ENCODE data around the gene GCN1.

GCN1 gene

DNA sequence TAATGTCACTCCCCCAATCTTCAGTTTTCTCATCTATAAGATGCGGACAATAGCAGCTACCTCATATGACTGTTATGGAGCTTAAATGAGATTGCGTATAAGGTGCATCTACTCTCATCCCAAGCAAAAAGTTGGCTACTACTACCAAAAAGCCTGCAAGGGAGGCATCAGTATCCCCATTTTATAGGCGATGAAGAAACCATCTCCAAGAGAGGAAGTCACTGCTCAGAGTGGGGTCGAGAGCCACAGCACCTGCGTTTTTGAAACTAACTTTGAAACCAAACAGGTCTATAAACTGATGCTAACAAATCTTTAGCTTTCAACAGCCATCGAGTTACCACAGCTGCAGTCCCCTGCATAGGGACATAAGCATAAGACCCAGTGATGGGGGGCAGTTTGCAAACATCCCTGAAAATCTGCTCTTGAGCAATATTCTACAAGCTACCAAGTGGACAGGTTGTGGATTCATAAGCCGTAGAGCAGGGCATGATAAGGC lies 3.5 kb downstream of the GCN1 start:
- DNase-seq (ENCODE audit: low read depth, low spot score), result no peak

DNA sequence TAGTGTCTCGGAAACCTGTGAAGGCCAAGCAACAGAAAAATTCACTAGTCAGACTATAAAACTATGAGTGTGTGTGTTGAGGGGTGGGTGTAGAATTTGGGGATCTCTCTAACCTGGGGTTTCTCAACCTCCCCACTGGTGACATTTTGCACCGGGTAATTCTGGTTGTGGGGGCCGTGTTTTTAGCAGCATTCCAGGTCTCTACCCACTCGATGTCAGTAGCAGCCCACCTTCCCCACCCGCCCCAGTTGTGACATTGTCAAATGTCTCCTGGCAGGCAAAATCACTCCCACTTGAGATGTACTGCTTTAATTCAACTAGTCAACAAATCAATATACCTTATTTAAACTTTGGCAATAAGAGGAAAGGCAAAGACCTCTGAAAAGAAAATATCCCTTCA lies 4.1 kb downstream of the GCN1 start:
- no peak for DNase-seq (ENCODE audit: low read depth, low spot score)

DNA sequence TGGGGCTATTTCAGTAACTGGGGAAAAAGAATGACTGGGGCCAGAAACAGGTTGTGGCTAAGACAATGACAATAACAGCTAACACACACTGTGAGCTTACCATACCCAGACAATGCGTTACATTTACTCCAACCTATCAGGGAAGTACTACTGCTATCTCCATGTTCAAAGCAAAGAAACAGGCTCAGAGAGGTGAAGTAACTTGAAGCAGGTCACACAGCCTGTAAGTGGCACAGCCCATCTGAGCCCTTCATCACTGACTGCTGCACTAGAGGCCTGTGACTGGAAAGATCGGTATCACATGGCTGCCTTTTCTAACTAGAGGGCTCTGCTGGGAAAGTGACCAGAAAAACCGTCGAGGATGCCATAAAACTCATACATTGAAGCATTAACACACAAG lies 7.9 kb downstream of the GCN1 start:
- no peak for DNase-seq (ENCODE audit: low read depth, low spot score)

DNA sequence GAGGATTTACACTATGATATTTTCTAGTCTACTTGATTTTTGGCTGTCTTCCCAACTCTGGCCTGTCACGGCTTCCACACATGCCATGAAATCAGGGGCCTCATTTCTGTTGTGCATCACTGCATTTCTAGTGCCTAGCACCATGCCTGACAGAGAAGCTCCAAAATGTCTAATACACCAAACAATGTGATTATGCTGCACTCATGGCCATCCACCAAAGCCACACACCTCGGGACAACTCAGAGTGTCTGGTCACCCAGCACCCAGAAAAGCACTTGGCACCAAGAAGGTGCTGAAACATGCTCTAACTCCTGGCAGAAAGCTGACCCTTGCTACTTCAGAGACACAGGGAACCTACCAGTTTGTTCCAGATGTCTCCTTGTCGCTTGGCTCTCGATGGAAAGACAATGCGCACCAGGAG lies 11.3 kb downstream of the GCN1 start:
- no peak for DNase-seq (ENCODE audit: low read depth, low spot score)

DNA sequence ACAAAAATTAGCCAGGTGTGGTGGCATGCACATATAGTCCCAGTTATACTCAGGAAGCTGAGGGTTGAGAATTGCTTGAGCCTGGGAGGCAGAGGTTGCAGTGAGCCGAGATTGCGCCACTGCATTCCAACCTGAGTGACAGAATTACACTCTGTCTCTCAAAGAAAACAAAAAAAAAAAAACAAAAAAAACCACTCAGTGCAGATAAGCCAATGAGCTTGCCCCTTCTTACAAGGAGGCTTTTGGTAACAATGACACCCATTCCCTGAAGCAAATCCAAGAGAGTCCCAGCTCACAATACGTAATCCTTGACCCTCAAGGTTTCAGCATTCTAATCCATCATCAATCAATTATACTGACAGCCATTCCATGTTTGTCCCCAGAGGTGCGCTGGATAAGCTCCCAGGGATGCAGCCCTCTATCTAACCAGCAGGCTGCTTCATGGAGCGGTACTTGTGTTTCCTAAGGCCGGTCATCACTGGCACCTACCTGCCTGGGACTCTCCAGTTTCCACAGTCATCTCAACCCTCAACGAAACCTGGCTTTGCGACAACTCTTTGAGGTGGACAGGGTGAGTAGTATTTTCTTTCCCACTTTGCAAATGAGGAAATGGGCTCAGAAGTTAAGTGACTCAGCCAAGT lies 12.4 kb downstream of the GCN1 start:
- DNase-seq (ENCODE audit: low read depth, low spot score), result no peak

DNA sequence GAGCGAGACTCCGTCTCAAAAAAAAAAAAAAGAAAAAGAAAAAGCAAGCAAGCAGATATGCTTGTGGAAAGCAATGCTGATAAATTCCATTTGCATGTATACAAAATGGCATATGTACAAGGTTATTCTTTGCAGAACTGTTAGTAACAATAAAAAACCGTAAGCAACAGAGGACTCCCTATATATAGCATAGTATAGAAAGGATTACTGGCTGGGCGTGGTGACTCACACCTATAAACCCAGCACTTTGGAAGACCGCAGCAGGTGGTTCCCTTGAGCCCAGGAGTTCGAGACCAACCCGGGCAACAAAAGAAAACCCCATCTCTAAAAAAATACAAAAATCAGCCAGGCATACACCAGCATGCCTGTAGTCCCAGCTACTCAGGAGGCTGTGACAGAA lies 13.5 kb downstream of the GCN1 start:
- DNase-seq (ENCODE audit: low read depth, low spot score), result no peak

DNA sequence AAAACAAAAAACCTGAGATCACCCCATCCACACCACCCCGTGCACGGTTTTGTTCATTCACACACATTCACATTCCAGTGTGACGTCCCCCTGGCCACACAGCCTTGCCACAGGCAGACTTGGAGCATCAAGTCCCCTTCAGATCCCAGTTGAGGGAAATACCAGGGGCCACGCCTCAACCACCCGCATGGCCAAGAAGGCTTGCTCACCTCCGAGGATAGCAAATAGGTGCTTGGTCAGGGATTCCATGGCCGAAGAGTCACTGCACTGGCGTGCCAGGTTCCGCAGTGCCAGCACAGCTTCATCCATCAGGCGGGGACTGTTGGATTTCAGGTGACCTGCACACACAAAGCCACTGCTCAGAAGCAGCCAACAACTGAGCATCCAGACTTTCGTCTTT lies 19.0 kb downstream of the GCN1 start:
- DNase-seq (ENCODE audit: low read depth, low spot score), result no peak

DNA sequence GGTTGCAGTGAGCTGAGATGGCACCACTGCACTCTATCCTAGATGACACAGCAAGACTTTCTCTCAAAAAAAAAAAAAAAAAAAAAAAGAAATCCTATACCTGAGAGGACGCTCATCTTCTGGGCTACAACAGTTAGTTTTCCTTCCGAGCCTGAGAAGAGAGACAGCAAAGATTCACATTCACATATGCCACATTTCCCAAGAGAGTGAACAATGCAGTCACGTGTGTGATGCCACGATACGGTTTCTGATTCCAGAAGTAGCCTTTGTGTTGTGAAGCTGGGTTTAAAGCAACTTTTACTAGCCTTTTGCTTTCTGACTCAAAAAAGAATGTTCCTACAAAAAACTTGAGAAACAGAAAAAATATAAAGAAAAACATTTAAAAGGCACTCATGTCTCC lies 19.5 kb downstream of the GCN1 start:
- no peak for DNase-seq (ENCODE audit: low read depth, low spot score)

DNA sequence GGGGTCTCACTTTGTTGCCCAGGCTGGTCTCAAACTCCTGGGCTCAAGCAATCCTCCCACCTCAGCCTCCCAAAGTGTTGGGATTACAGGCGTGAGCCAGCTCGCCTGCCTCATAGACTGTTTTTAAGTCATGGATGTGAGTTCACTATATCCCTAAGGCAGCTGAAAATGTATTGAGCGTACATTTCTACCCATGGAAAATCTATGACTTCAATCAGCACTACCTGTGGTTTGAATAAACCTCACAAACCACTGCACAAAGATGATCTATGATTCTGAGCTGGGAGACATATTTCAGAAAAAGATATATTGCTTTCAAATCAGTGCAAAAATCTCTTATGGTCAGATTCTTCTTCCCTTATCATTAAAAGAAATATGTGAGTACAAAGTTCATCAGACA lies 22.5 kb downstream of the GCN1 start:
- no peak for DNase-seq (ENCODE audit: low read depth, low spot score)

DNA sequence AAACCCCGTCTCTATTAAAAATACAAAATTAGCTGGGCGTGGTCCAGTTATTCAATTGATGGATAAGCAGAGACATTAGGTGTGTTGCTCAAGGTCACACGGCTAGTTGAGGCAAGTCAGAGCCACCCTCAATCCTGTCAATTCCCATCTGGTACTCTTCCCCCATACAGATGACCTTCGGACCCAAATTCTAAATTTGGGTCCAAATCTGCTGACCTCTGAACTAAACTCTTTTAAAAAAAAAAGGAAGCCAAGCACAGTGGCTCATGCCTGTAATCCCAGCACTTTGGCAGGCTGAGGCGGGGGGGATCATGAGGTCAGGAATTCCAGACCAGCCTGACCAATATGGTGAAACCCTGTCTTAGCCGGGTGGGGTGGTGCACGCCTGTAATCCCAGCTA lies 23.9 kb downstream of the GCN1 start:
- no peak for DNase-seq (ENCODE audit: low read depth, low spot score)

DNA sequence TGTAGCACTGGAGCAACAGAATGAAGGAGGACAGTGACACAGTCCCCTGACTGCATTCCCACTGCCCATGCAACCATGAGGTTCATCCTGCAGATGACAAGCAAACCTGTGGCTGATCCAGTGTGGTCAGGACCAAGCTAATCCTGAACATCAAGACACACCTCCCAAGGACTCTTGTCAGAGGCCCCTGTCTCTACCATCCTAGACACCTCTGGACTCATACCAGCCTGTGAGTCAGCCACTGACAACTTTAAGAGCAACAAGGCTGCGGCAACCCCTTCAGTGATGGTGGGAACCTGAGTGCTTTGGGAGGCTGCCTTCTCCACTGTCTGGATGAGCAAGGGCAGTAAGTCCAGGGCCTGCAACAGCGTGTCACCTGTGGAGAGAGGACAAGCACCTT lies 24.6 kb downstream of the GCN1 start:
- no peak for DNase-seq (ENCODE audit: low read depth, low spot score)

DNA sequence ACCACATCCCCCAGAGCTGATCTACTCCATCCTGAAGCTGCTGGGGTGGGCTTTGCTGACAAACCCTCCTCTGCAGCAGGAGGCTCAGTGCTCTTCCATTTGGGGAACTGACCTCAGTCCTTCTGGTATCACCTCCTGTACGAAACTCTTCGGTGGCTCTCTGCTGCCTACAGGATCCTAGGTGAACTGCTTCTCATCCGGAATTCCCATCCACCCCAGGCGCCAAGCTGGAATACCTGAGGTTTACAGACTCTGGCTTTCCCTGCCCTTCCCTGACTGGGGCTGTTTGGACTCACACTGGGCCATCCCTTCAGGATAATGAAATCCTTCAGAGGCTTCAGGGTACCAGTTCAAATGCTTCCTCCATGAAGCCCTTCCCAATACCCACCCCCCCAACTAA lies 26.2 kb downstream of the GCN1 start:
- no peak for DNase-seq (ENCODE audit: low read depth, low spot score)

DNA sequence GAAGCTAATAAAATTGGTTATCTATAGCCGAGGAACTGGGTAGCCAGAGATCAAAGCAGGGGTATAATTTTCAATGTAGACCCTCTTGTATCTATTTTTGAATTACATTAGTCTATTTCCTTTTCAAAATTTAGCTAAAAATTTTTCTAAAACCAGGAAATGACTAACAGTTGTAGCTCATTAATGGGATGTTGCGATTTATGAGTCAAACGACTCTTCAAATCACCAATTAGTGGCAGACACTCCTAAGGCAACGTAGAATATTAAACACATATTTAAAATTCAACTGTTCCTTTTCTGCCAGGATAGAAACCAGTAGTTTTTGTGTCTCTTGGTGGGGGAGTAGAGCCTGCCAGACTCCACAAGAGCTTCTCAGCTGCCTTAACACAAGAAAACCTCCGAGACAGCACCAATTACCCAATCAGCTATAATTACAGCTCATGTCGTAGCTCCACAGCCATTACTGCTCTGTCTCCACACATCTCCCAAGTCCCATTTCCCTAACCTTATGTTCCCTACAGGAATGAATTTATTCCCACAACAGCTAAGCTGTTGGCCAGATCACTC lies 26.9 kb downstream of the GCN1 start:
- no peak for DNase-seq (ENCODE audit: low read depth, low spot score)

DNA sequence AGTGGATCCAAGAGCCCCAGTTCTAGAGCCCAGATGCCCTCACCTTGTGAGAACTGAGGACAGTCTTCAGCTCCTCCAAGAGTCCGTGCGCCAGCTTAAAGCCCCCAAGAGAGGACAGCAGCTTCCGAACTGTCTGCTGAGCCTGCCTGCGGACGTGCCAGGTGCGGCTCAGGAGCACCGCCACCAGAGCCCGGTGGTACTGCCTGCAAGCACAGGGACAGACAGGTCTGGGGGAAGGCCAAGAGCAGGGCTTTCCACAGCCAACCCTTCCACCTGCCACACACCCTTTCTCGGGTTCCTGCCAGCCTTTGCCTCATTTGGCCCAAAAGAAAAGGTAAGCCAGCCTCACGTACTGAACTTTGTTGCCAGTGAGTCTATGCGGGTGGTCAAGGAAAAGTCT lies 30.2 kb downstream of the GCN1 start:
- no peak for DNase-seq (ENCODE audit: low read depth, low spot score)

DNA sequence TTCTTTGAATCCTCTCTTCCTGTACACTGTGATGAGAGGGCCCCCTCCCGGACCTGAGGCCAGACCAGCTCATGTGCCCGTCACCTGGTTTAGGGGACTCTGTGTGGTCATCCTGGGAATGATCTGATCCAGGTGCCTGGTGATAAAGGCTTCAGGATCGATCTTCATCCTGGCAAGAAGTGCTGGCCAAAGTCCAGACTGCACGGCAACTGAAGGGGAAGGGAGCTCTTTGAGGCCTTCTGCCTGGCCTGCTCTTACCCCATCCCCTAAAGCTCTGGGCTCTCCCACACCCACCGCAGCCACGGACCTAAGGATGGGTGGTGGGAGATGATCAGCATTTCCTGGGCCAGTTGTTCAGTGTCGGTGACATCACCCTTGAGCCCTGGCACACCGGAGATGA lies 31.8 kb downstream of the GCN1 start:
- no peak for DNase-seq (ENCODE audit: low read depth, low spot score)

DNA sequence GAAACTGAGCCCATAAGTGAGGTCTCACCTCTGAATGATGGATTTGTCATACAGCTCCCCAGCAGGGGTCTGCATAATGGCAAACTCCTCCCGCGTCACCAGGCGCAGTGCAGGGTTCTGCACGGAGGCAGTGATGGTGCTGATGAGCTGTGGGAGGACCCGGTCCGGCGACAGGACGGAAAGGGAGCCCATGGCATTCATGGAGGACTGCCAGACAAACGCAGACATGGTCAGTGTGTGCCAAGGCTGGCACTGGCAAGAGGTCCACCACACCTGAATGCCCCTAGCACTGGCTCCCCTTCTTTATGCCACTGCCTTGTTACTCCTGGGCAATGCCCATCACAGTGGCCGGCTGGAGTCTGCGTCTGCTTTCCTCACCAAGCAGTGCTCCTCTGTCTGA lies 32.7 kb downstream of the GCN1 start:
- DNase-seq (ENCODE audit: low read depth, low spot score), result no peak

DNA sequence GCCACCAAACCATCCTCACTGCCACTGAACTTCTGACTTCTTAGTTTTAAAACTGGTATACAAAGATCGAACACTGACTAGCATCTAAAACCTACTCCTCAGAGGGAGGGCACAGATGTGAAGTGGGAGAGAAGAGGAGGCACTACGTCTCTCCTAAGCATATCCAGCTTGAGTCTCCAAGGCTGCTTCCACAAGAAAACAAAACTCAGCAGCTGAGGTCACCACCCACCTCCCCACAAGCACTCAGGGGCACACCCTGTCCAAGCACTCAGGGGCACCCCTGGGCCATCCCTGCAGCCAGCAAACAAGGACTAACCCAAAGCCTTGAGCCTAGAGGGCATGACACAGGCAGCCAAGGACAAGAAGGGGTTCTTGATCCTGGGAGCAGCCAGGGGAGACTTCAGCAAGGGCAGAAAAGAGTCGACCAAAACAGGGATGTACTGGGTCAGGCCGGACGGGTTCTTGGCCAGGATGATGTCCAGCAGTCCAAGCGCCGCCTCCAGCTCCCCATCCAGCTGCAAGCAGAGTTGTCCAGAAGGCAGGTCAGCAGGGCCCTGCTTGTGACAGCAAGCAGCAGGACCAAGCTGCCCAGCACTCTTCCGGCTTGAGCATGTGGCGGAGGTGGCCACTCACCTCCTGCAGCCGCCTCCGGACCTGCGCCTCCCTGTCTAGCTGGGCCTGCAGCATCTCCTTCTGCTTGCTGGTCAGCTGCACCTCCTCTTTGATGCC lies 34.8 kb downstream of the GCN1 start:
- no peak for DNase-seq (ENCODE audit: low read depth, low spot score)

DNA sequence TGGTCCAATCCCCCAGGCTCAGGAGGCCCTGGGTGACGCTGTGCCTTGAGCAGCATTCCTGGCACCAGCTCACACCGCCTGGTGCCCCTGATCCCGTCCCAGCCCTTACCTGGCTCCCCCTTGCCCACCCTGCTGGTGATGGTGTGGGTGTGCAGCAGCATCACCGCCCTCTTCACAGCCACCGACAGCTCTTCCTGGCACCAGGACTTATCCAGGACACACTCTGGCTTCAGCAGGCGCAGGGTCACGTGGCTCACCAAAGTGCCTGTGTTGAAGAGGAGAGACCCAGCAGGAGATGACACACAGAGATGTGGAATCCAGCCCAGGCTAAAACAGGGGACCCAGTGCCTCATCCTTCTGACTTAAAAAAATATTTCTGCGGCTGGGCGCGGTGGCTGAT lies 36.2 kb downstream of the GCN1 start:
- DNase-seq (ENCODE audit: low read depth, low spot score), result no peak

DNA sequence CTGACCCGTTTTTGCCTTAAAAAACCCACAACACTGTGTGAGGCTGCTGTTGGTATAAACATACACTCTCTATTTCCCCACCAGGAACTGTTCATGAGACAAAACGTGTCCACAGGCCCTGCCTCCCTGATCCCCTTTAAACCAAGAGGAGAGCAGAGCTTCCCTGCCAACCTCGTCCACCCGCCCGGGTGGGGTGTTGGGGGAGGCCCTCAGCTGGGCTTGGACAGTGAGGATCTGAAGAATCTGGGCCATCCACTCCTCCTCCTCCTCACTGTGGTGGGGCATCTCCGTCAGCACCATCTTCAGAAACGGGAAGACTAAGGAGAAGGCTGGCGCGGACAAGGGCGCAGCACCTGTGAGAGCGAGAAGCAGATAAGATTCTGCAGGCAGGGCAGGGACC lies 36.8 kb downstream of the GCN1 start:
- no peak for DNase-seq (ENCODE audit: low read depth, low spot score)

DNA sequence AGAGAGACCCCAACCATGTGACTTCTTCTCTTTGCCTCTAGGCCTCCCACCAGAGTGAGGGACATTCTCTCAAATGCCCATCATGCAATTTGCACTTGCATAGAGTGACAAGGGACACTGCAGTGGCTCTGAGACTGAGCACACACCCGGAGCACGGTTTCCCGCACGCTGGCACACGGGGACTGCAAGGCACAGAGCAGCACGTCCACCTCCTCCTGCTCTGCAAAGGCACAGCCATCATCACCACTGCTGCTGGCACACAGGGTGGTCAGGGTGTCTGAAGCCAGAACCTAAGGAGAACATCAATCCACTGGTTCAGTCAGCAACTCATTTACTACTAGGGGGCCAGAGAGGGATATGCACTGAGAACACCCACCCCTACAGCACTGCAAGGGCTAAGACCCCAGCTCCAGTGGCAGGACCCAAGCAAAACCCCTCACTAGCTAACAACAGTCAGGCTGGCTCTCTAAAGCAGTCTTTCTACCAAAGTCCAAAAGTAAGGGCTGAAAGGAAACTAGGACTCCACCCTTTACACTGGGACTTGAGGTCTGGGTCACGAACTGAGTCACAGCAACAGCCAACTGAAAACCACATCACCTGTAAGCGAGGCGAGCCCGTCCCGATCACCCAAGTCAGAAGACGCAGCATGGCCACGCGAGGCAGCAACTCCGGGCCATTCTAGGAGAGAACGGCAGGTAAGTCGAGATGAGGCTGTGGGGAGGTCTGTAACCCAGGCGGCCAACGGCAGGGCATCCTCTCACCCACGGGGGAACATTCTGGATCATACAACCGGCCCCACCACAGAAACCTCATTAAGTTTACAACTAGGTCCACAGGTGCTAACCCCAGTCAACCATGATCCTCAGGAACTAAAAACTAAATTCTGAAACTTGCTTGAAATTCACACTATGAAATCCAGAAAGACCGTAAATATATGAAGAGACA lies 37.9 kb downstream of the GCN1 start:
- DNase-seq (ENCODE audit: low read depth, low spot score), result no peak

DNA sequence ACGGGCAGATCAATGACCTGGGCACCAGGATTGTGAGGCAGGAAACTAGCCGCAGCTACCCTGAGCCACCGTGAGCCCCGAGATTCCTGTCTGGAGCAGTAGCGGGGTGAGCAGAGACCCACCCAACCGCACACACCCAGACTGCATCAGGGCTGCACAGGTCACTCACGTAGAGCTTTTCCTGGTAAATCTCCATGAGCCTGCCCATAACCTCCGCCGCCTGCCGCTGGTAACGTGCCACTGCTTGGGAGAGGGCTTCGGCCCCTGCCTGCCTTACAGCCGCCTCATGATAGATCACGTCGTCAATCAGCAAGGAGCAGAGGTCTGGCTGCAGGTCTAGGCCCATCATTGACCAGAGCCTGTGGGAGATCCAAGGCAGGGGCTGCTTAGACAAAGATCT lies 39.4 kb downstream of the GCN1 start:
- DNase-seq (ENCODE audit: low read depth, low spot score), result no peak

DNA sequence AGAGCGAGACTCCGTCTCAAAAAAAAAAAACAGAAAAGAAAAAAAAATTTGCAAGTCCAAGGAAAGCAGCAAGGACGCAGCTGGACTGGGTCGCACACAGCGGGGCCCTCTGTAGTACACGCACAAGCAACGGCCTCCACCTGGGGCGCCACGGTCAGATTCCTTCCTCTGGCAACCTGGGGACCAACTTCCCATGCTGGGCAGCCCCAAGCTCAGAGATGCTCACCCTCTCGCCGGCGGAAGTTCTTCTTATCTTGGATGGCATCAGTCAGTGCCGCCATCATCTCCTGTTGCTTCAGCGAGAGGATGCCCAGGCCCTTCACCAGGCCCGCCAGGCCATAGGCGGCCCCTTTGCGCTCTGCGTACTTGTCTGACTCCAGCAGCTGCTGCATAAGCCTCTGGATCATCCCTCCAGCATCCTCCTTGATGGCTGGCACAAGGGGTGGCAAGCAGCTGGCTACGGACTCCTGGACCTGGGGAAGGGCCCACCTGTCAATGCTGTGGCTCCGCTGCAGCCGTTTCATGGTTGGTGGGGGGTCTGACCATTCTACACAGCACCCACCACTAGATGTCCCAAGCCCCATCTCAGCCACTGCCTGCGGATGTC lies 43.5 kb downstream of the GCN1 start:
- DNase-seq (ENCODE audit: low read depth, low spot score), result no peak

All from activated naive CD8-positive, alpha-beta T cell treated with anti-CD3 and anti-CD28 coated beads, Interleukin-2, amount 50 U/mL, for 16 hours (primary cell).